Mesenchymal stem cell (in vitro differentiated cells and primary cell): ENCODE measurements around the gene MGMT.

Experiments used
- DNase-seq: peaks from one replicate; pipeline ENCODE4 v3.0.0-alpha.2; 2013
- H2AFZ ChIP-seq: one replicate; pipeline ENCODE4 v1.6.1; 2013; ENCODE audit warnings: low read depth, mild to moderate bottlenecking, control low read depth, inconsistent platforms, low read length, moderate library complexity
- H2AK5ac ChIP-seq: 2 replicates; pipeline ENCODE4 v1.6.1; 2013; ENCODE audit warnings: low read length, moderate library complexity, mild to moderate bottlenecking, inconsistent platforms; ENCODE audit not compliant: severe bottlenecking
- H2BK120ac ChIP-seq: one replicate; pipeline ENCODE4 v1.6.1; 2013; ENCODE audit warnings: low read depth, mild to moderate bottlenecking, inconsistent platforms, low read length, moderate library complexity
- H2BK12ac ChIP-seq, 2 experiments: one replicate each; pipeline ENCODE4 v1.6.1; 2013; ENCODE audit warnings: inconsistent platforms in 2 of 2, low read length in 2 of 2, mild to moderate bottlenecking in 2 of 2, moderate library complexity in 2 of 2, control low read depth in 1 of 2
- H2BK15ac ChIP-seq: one replicate; pipeline ENCODE4 v1.6.1; 2013; ENCODE audit warnings: mild to moderate bottlenecking, low read depth, inconsistent platforms; ENCODE audit not compliant: poor library complexity, severe bottlenecking
- H2BK5ac ChIP-seq: 2 replicates; pipeline ENCODE4 v1.6.1; 2013; ENCODE audit warnings: low read depth, mild to moderate bottlenecking, low read length, control low read depth, inconsistent platforms; ENCODE audit not compliant: poor library complexity, severe bottlenecking
- H3K14ac ChIP-seq, 2 experiments: one replicate each; pipeline ENCODE4 v1.6.1; 2013; ENCODE audit warnings: inconsistent platforms in 2 of 2, low read length in 2 of 2, control low read depth in 1 of 2, mild to moderate bottlenecking in 1 of 2, moderate library complexity in 1 of 2
- H3K18ac ChIP-seq, 2 experiments: one replicate each; pipeline ENCODE4 v1.6.1; 2013; ENCODE audit warnings: inconsistent platforms in 2 of 2, low read length in 2 of 2, control low read depth in 1 of 2, low read depth in 1 of 2, mild to moderate bottlenecking in 1 of 2
- H3K23ac ChIP-seq, 2 experiments: one replicate each; pipeline ENCODE4 v1.6.1; 2013; ENCODE audit warnings: inconsistent platforms in 2 of 2, low read length in 2 of 2, mild to moderate bottlenecking in 2 of 2, moderate library complexity in 2 of 2, control low read depth in 1 of 2
- H3K27ac ChIP-seq: 2 replicates; pipeline ENCODE4 v1.5.1; 2013; ENCODE audit warnings: mild to moderate bottlenecking, moderate library complexity, low read length, control low read depth, inconsistent platforms; ENCODE audit not compliant: poor library complexity, severe bottlenecking
- H3K27me3 ChIP-seq, 2 experiments: 2 replicates each; pipeline versions ENCODE4 v1.6.1 to v1.7.0; 2013; ENCODE audit warnings: low read length in 2 of 2, mild to moderate bottlenecking in 2 of 2, moderate library complexity in 2 of 2, control low read depth in 1 of 2, inconsistent platforms in 1 of 2; ENCODE audit not compliant: control insufficient read depth in 1 of 2, insufficient read depth in 1 of 2
- H3K36me3 ChIP-seq, 2 experiments: 2 replicates each; pipeline versions ENCODE4 v1.6.1 to v1.7.0; 2013; ENCODE audit warnings: low read length in 2 of 2, control low read depth in 1 of 2, inconsistent platforms in 1 of 2, low read depth in 1 of 2, mild to moderate bottlenecking in 1 of 2; ENCODE audit not compliant: insufficient read depth in 2 of 2, control insufficient read depth in 1 of 2
- H3K4ac ChIP-seq, 2 experiments: one replicate each; pipeline ENCODE4 v1.6.1; 2013; ENCODE audit warnings: inconsistent platforms in 2 of 2, low read length in 2 of 2, mild to moderate bottlenecking in 2 of 2, moderate library complexity in 2 of 2, control low read depth in 1 of 2, low read depth in 1 of 2
- H3K4me1 ChIP-seq: 2 replicates; pipeline ENCODE4 v1.6.1; 2013; ENCODE audit warnings: low read depth, low read length, control low read depth; ENCODE audit not compliant: control insufficient read depth, insufficient read depth
- H3K4me2 ChIP-seq: 2 replicates; pipeline ENCODE4 v1.6.1; 2013; ENCODE audit warnings: low read length, mild to moderate bottlenecking, inconsistent platforms; ENCODE audit not compliant: poor library complexity, severe bottlenecking
- H3K4me3 ChIP-seq, 2 experiments: 2 replicates each; pipeline versions ENCODE4 v1.5.1 to v1.7.0; 2013; ENCODE audit warnings: low read length in 2 of 2, mild to moderate bottlenecking in 2 of 2, control low read depth in 1 of 2, low read depth in 1 of 2; ENCODE audit not compliant: insufficient read depth in 1 of 2
- H3K79me1 ChIP-seq: replicated peaks from 2 replicates; pipeline ENCODE4 v1.6.1; 2013; ENCODE audit warnings: mild to moderate bottlenecking, control low read depth, low read length, inconsistent platforms; ENCODE audit not compliant: poor library complexity, severe bottlenecking
- H3K9ac ChIP-seq: 2 replicates; pipeline ENCODE4 v1.7.0; 2013; ENCODE audit warnings: mild to moderate bottlenecking, low read length, moderate library complexity
- H3K9me3 ChIP-seq: 2 replicates; pipeline ENCODE4 v1.7.0; 2013; ENCODE audit warnings: mild to moderate bottlenecking, low read length; ENCODE audit not compliant: control insufficient read depth
- H4K8ac ChIP-seq: one replicate; pipeline ENCODE4 v1.6.1; 2013; ENCODE audit warnings: inconsistent platforms, mild to moderate bottlenecking, low read length, moderate library complexity
- H4K91ac ChIP-seq: one replicate; pipeline ENCODE4 v1.6.1; 2013; ENCODE audit warnings: mild to moderate bottlenecking, low read length, inconsistent platforms
- WGBS: methylation state at CpG from one replicate; pipeline ENCODE4 v1.1.7; 2013; ENCODE audit warnings: mixed read lengths; 5-methylcytosine and 5-hydroxymethylcytosine counted together

MGMT gene

GRCh38 chr10:129541748-129542487 is 74.9 kb downstream of the MGMT start:
- no peak overlapping the region for H2BK15ac ChIP-seq
- H3K27ac ChIP-seq: no peak overlapping the region
- no peak overlapping the region for H4K8ac ChIP-seq
- H2AK5ac ChIP-seq: no peak overlapping the region
- H3K9me3 ChIP-seq: no peaks in the 10 kb centered on the region
- no peak overlapping the region for H3K18ac ChIP-seq
- no peak overlapping the region for H2BK120ac ChIP-seq
- peaks cover 8% of the 10 kb centered on the region for H3K4me1 ChIP-seq
- H3K4me2 ChIP-seq: no peak overlapping the region
- H3K27me3 ChIP-seq: no peaks in the 10 kb centered on the region
- peaks cover 25% of the 10 kb centered on the region for H3K79me1 ChIP-seq
- H3K36me3 ChIP-seq: peaks cover 0 to 13% of the 10 kb centered on the region in 2 experiments
- 93% methylated on average over 21 of the region's 21 CpGs for WGBS
- no peak overlapping the region for H3K9ac ChIP-seq
- H2BK12ac ChIP-seq: no peak overlapping the region
- H3K4me3 ChIP-seq: no peak overlapping the region
- no peak overlapping the region for H2AFZ ChIP-seq
- DNase-seq: no peak
- no peak overlapping the region for H3K4ac ChIP-seq
- no peak overlapping the region for H3K14ac ChIP-seq
- H3K23ac ChIP-seq: peak overlapping the region in 1 of 2 experiments; percentile 50
- H4K91ac ChIP-seq: no peak overlapping the region
- no peak overlapping the region for H2BK5ac ChIP-seq

- H3K4me3 ChIP-seq: no peak overlapping the region
- no peak overlapping the region for H3K4ac ChIP-seq
- H3K14ac ChIP-seq: no peak overlapping the region
- 95% methylated on average over 5 of the region's 10 CpGs for WGBS
- no peak for DNase-seq
- H2AK5ac ChIP-seq: no peak overlapping the region
- no peaks in the 10 kb centered on the region for H3K9me3 ChIP-seq
- peaks cover 10% of the 10 kb centered on the region for H3K4me1 ChIP-seq
- no peak overlapping the region for H3K9ac ChIP-seq
- H2BK5ac ChIP-seq: no peak overlapping the region
- no peak overlapping the region for H2BK12ac ChIP-seq
- H3K4me2 ChIP-seq: no peak overlapping the region
- H3K18ac ChIP-seq: no peak overlapping the region
- no peak overlapping the region for H4K91ac ChIP-seq
- peaks cover 25% of the 10 kb centered on the region for H3K79me1 ChIP-seq
- no peak overlapping the region for H3K23ac ChIP-seq
- H2BK15ac ChIP-seq: no peak overlapping the region
- H3K27ac ChIP-seq: no peak overlapping the region
- H4K8ac ChIP-seq: no peak overlapping the region
- no peak overlapping the region for H2AFZ ChIP-seq
- no peaks in the 10 kb centered on the region for H3K27me3 ChIP-seq
- peaks cover 0 to 13% of the 10 kb centered on the region in 2 experiments for H3K36me3 ChIP-seq
- no peak overlapping the region for H2BK120ac ChIP-seq
These were observed 75.5 kb downstream of the MGMT start for GRCh38 chr10:129542589-129542988.

- H3K4ac ChIP-seq: no peak overlapping the region
- H3K9me3 ChIP-seq: no peaks in the 10 kb centered on the region
- no peak overlapping the region for H4K8ac ChIP-seq
- no peaks in the 10 kb centered on the region for H3K27me3 ChIP-seq
- H2BK12ac ChIP-seq: no peak overlapping the region
- H3K23ac ChIP-seq: no peak overlapping the region
- no peak overlapping the region for H3K27ac ChIP-seq
- H3K18ac ChIP-seq: no peak overlapping the region
- H4K91ac ChIP-seq: no peak overlapping the region
- H3K79me1 ChIP-seq: peaks cover 27% of the 10 kb centered on the region
- H2BK5ac ChIP-seq: no peak overlapping the region
- no peak overlapping the region for H2AK5ac ChIP-seq
- H3K36me3 ChIP-seq: peaks cover 0 to 13% of the 10 kb centered on the region in 2 experiments
- H3K9ac ChIP-seq: no peak overlapping the region
- WGBS: 93% methylated on average over 23 of the region's 23 CpGs
- H2AFZ ChIP-seq: no peak overlapping the region
- H2BK120ac ChIP-seq: no peak overlapping the region
- no peak overlapping the region for H3K14ac ChIP-seq
- no peak for DNase-seq
- no peak overlapping the region for H3K4me2 ChIP-seq
- H2BK15ac ChIP-seq: no peak overlapping the region
- H3K4me3 ChIP-seq: no peak overlapping the region
- peaks cover 15% of the 10 kb centered on the region for H3K4me1 ChIP-seq
These were observed 77.5 kb downstream of the MGMT start for GRCh38 chr10:129544205-129545202.

GRCh38 chr10:129545261-129545660 is 78.2 kb downstream of the MGMT start:
- Histone ChIP-seq H3K4me3 (no peak overlapping the region), H3K23ac (no peak overlapping the region), H2AK5ac (no peak overlapping the region), H2BK12ac (no peak overlapping the region), H2BK15ac (no peak overlapping the region), H4K91ac (no peak overlapping the region), H3K4ac (no peak overlapping the region), H3K18ac (no peak overlapping the region), H2BK5ac (no peak overlapping the region), H3K14ac (no peak overlapping the region), H3K4me1 (peaks cover 17% of the 10 kb centered on the region), H2BK120ac (no peak overlapping the region), H3K79me1 (peaks cover 26% of the 10 kb centered on the region), H3K36me3 (peaks cover 0 to 13% of the 10 kb centered on the region in 2 experiments), H3K27me3 (no peaks in the 10 kb centered on the region), H3K9ac (no peak overlapping the region), H3K27ac (no peak overlapping the region), H3K9me3 (no peaks in the 10 kb centered on the region), H4K8ac (no peak overlapping the region), H2AFZ (no peak overlapping the region), H3K4me2 (no peak overlapping the region)
- DNase-seq: peak; percentile 37
- 84% methylated on average over 7 of the region's 8 CpGs for WGBS
